SU-DHL-6 (cell line): Measurements from ENCODE around the gene PIM1.

Experiments used
- CTCF ChIP-seq: fragments of 200-600 bp; sonication (generic); IDR thresholded peaks from one replicate; pipeline ENCODE4 v1.5.1; 2017; ENCODE audit warnings: antibody characterized with exemption, mild to moderate bottlenecking, low read length, moderate library complexity; ENCODE audit not compliant: insufficient read depth, poor library complexity, severe bottlenecking
- EZH2phosphoT487 ChIP-seq: fragments of 200-600 bp; sonication (generic), shearing (Covaris generic); conservative IDR thresholded peaks from 2 replicates; pipeline ENCODE4 v1.6.1; 2018; ENCODE audit warnings: mild to moderate bottlenecking, antibody characterized with exemption, low read length, moderate library complexity, mixed read lengths

GRCh38 chr6:37172912-37173492, 3.0 kb downstream of the PIM1 start:
- TF ChIP-seq CTCF, result no peak
- no peak for TF ChIP-seq EZH2phosphoT487
